WTC11 (cell line): ENCODE measurements around the gene ENPP7. TPM values are rescaled to one million over a fixed set of nuclear protein-coding genes. Genes with fewer than 3 reads are reported as not detected.
A peak's percentile ranks its signal among the peaks of the same experiment; 100 is the strongest.

Experiments
- ATAC-seq: fragments of 200-7000 bp; cut with Tn5 transposase; 2 replicates; pipeline ENCODE4 v1.10.0; 2021; ENCODE audit warnings: mild to moderate bottlenecking, moderate library complexity
- CTCF ChIA-PET: fragments of 300-600 bp; sonication (Branson Sonifier 250); formaldehyde crosslinking; loops from one replicate; lab custom pipeline; 2021; ENCODE audit warnings: antibody characterized with exemption; lab: Charles Lee
- POLR2A ChIA-PET: fragments of 350-600 bp; sonication (Branson Sonifier 250); formaldehyde crosslinking; loops from one replicate; lab custom pipeline; 2021; ENCODE audit warnings: antibody characterized with exemption; lab: Charles Lee
- DNase-seq: peaks from one replicate; pipeline ENCODE4 v3.0.0; 2021; ENCODE audit warnings: low spot score
- H3K27ac Mint-ChIP-seq: 2 replicates; pipeline ENCODE4 v1.8.0; 2021; ENCODE audit warnings: mixed read lengths
- H3K27me3 Mint-ChIP-seq: 2 replicates; pipeline ENCODE4 v1.8.0; 2021; ENCODE audit warnings: low read depth, mild to moderate bottlenecking, moderate library complexity, mixed read lengths
- H3K36me3 Mint-ChIP-seq: 2 replicates; pipeline ENCODE4 v1.8.0; 2021; ENCODE audit warnings: mixed read lengths
- H3K4me1 Mint-ChIP-seq: 2 replicates; pipeline ENCODE4 v1.8.0; 2022; ENCODE audit warnings: mixed read lengths
- H3K4me3 Mint-ChIP-seq: 2 replicates; pipeline ENCODE4 v1.8.0; 2021; ENCODE audit warnings: mild to moderate bottlenecking, moderate library complexity, mixed read lengths
- H3K9me3 Mint-ChIP-seq: 2 replicates; pipeline ENCODE4 v1.8.0; 2021; ENCODE audit warnings: mixed read lengths
- CREB1 ChIP-seq: sonication (generic); formaldehyde crosslinking; IDR thresholded peaks from 2 replicates; pipeline ENCODE4 v1.8.0; 2023; ENCODE audit warnings: mild to moderate bottlenecking, missing genetic modification reagents
- ELF4 ChIP-seq: sonication (generic); formaldehyde crosslinking; IDR thresholded peaks from 2 replicates; pipeline ENCODE4 v1.8.1; 2022; ENCODE audit warnings: low read depth, mild to moderate bottlenecking, moderate library complexity, missing genetic modification reagents
- JUN ChIP-seq: sonication (generic); formaldehyde crosslinking; IDR thresholded peaks from 2 replicates; pipeline ENCODE4 v1.8.0; 2023; ENCODE audit warnings: mild to moderate bottlenecking, missing genetic modification reagents
- KAT7 ChIP-seq: sonication (generic); formaldehyde crosslinking; IDR thresholded peaks from 2 replicates; pipeline ENCODE4 v1.8.1; 2023; ENCODE audit warnings: missing genetic modification reagents, mild to moderate bottlenecking, borderline replicate concordance
- NFYB ChIP-seq: sonication (generic); formaldehyde crosslinking; conservative IDR thresholded peaks from 2 replicates; pipeline ENCODE4 v1.8.0; 2022; ENCODE audit warnings: low read depth, missing genetic modification reagents
- TP53 ChIP-seq: sonication (generic); formaldehyde crosslinking; IDR thresholded peaks from 2 replicates; pipeline ENCODE4 v1.8.1; 2023; ENCODE audit warnings: mild to moderate bottlenecking, missing genetic modification reagents
- ZNF121 ChIP-seq: sonication (generic); formaldehyde crosslinking; IDR thresholded peaks from 2 replicates; pipeline ENCODE4 v1.8.0; 2023; ENCODE audit warnings: missing genetic modification reagents
- ZNF232 ChIP-seq: sonication (generic); formaldehyde crosslinking; IDR thresholded peaks from 2 replicates; pipeline ENCODE4 v1.8.0; 2022; ENCODE audit warnings: mild to moderate bottlenecking, missing genetic modification reagents
- ZNF263 ChIP-seq: sonication (generic); formaldehyde crosslinking; IDR thresholded peaks from 2 replicates; pipeline ENCODE4 v1.8.1; 2022; ENCODE audit warnings: low read depth, mild to moderate bottlenecking, moderate library complexity, missing genetic modification reagents
- total RNA-seq: library from RNA; stranded (reverse); gene quantifications from 3 replicates; pipeline ENCODE4 v1.2.3, GENCODE V29; 2021
- TF ChIP-seq, protein P1 (sequence below): sonication (generic); formaldehyde crosslinking; IDR thresholded peaks from 2 replicates; pipeline ENCODE4 v1.8.1; 2022; ENCODE audit warnings: mild to moderate bottlenecking, moderate library complexity, missing genetic modification reagents
- TF ChIP-seq, protein P2 (sequence below): sonication (generic); formaldehyde crosslinking; IDR thresholded peaks from 2 replicates; pipeline ENCODE4 v1.8.1; 2023; ENCODE audit warnings: mild to moderate bottlenecking, missing genetic modification reagents
- TF ChIP-seq, protein P3 (sequence below): sonication (generic); formaldehyde crosslinking; IDR thresholded peaks from 2 replicates; pipeline ENCODE4 v1.8.1; 2023; ENCODE audit warnings: mild to moderate bottlenecking, moderate library complexity, missing genetic modification reagents
- TF ChIP-seq, protein P4 (sequence below): sonication (generic); formaldehyde crosslinking; IDR thresholded peaks from 2 replicates; pipeline ENCODE4 v1.8.1; 2023; ENCODE audit warnings: mild to moderate bottlenecking, missing genetic modification reagents
- TF ChIP-seq, protein P5 (sequence below): sonication (generic); formaldehyde crosslinking; IDR thresholded peaks from 2 replicates; pipeline ENCODE4 v1.8.1; 2022; ENCODE audit warnings: low read depth, mild to moderate bottlenecking, moderate library complexity, missing genetic modification reagents, borderline replicate concordance
- TF ChIP-seq, protein P6 (sequence below): fragments of 250-450 bp; sonication (Bioruptor Pico); IDR thresholded peaks from 2 replicates; pipeline ENCODE4 v1.9.0; 2021; ENCODE audit warnings: mild to moderate bottlenecking, borderline replicate concordance
- TF ChIP-seq, protein P7 (sequence below): sonication (generic); formaldehyde crosslinking; IDR thresholded peaks from 2 replicates; pipeline ENCODE4 v1.8.0; 2022; ENCODE audit warnings: mild to moderate bottlenecking, missing genetic modification reagents
- TF ChIP-seq, protein P8 (sequence below): sonication (generic); formaldehyde crosslinking; IDR thresholded peaks from 2 replicates; pipeline ENCODE4 v1.8.0; 2023; ENCODE audit warnings: missing genetic modification reagents
- TF ChIP-seq, protein P9 (sequence below): sonication (generic); formaldehyde crosslinking; IDR thresholded peaks from 2 replicates; pipeline ENCODE4 v1.8.0; 2023; ENCODE audit warnings: mild to moderate bottlenecking, missing genetic modification reagents
- TF ChIP-seq, protein P10 (sequence below): sonication (generic); formaldehyde crosslinking; IDR thresholded peaks from 2 replicates; pipeline ENCODE4 v1.8.0; 2022; ENCODE audit warnings: mild to moderate bottlenecking, missing genetic modification reagents

Gene ENPP7
- total RNA-seq, 1 experiment from 2014 or later: not detected

DNA sequence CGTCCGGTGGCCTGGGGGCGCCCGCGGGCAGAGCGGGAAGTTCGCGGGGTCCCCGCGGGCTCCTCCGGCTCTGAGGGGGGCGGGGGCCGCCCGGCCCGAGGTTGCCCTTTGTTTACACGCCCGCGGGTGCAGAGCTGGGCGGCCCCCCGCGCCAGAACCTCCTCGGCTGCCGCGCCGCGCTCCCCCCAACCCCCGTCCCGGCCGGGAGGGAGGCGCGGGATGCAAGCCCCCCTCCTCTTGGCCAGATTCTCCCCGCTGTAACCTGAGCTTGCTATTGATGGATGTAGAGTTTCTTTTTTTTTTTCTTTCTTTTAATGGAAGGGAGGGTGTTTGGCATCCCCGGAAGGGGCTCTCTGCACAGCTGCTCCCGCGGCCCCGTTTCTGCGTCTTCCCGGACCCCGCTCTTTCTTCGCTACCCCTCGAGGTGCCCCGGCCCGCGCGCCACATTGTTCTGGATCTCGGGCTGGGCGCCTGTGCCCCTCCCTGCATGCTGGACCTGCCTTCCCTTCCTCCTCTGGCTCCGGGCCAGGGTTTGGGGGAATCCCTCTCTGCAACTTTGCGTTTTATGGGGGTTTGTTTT, 47.9 kb downstream of the ENPP7 start:
- Mint-ChIP-seq H3K4me3 (peak overlapping the region; percentile 91), H3K4me1 (peaks cover 54% of the 10 kb centered on the region), H3K36me3 (peaks cover 37% of the 10 kb centered on the region), H3K27me3 (peaks cover 12% of the 10 kb centered on the region), H3K27ac (peak overlapping the region; percentile 63), H3K9me3 (no peaks in the 10 kb centered on the region)
- ChIA-PET POLR2A (interaction anchor here (1.0 to 1.1 kb wide), 4 partner anchors 9 to 60 kb away, joined by 3 read pairs; partner anchors contain the start of gene CBX8), CTCF (interaction anchor here (0.6 to 6.9 kb wide), 15 partner anchors 9 to 714 kb away, joined by 3 to 83 read pairs (median 4); partner anchors contain the start of genes CBX4 and CBX8)
- peak; percentile 14 for ATAC-seq
- peak; percentile 64 for DNase-seq
- no peak for TF ChIP-seq NFYB (CRISPR knock-in tag)
- TF ChIP-seq, protein P1, sequence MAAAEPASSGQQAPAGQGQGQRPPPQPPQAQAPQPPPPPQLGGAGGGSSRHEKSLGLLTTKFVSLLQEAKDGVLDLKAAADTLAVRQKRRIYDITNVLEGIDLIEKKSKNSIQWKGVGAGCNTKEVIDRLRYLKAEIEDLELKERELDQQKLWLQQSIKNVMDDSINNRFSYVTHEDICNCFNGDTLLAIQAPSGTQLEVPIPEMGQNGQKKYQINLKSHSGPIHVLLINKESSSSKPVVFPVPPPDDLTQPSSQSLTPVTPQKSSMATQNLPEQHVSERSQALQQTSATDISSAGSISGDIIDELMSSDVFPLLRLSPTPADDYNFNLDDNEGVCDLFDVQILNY (CRISPR knock-in tag): 0 out of 2 replicates have a peak, but pooled peaks have one; percentile 33
- TF ChIP-seq, protein P2, sequence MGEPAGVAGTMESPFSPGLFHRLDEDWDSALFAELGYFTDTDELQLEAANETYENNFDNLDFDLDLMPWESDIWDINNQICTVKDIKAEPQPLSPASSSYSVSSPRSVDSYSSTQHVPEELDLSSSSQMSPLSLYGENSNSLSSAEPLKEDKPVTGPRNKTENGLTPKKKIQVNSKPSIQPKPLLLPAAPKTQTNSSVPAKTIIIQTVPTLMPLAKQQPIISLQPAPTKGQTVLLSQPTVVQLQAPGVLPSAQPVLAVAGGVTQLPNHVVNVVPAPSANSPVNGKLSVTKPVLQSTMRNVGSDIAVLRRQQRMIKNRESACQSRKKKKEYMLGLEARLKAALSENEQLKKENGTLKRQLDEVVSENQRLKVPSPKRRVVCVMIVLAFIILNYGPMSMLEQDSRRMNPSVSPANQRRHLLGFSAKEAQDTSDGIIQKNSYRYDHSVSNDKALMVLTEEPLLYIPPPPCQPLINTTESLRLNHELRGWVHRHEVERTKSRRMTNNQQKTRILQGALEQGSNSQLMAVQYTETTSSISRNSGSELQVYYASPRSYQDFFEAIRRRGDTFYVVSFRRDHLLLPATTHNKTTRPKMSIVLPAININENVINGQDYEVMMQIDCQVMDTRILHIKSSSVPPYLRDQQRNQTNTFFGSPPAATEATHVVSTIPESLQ (CRISPR knock-in tag): no peak
- TF ChIP-seq KAT7 (CRISPR knock-in tag): 0 out of 2 replicates have a peak, but pooled peaks have one; percentile 45
- TF ChIP-seq, protein P3, sequence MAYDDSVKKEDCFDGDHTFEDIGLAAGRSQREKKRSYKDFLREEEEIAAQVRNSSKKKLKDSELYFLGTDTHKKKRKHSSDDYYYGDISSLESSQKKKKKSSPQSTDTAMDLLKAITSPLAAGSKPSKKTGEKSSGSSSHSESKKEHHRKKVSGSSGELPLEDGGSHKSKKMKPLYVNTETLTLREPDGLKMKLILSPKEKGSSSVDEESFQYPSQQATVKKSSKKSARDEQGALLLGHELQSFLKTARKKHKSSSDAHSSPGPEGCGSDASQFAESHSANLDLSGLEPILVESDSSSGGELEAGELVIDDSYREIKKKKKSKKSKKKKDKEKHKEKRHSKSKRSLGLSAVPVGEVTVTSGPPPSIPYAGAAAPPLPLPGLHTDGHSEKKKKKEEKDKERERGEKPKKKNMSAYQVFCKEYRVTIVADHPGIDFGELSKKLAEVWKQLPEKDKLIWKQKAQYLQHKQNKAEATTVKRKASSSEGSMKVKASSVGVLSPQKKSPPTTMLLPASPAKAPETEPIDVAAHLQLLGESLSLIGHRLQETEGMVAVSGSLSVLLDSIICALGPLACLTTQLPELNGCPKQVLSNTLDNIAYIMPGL: no peak
- TF ChIP-seq ELF4 (CRISPR knock-in tag): no peak
- no peak for TF ChIP-seq CREB1 (CRISPR knock-in tag)
- TF ChIP-seq ZNF263 (CRISPR knock-in tag): peak; percentile 9; the same call in 1 of the 2 replicates
- no peak for TF ChIP-seq ZNF121
- TF ChIP-seq JUN (CRISPR knock-in tag): no peak
- TF ChIP-seq, protein P4, sequence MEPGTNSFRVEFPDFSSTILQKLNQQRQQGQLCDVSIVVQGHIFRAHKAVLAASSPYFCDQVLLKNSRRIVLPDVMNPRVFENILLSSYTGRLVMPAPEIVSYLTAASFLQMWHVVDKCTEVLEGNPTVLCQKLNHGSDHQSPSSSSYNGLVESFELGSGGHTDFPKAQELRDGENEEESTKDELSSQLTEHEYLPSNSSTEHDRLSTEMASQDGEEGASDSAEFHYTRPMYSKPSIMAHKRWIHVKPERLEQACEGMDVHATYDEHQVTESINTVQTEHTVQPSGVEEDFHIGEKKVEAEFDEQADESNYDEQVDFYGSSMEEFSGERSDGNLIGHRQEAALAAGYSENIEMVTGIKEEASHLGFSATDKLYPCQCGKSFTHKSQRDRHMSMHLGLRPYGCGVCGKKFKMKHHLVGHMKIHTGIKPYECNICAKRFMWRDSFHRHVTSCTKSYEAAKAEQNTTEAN (CRISPR knock-in tag): no peak
- TF ChIP-seq, protein P5, sequence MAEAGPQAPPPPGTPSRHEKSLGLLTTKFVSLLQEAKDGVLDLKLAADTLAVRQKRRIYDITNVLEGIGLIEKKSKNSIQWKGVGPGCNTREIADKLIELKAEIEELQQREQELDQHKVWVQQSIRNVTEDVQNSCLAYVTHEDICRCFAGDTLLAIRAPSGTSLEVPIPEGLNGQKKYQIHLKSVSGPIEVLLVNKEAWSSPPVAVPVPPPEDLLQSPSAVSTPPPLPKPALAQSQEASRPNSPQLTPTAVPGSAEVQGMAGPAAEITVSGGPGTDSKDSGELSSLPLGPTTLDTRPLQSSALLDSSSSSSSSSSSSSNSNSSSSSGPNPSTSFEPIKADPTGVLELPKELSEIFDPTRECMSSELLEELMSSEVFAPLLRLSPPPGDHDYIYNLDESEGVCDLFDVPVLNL (CRISPR knock-in tag): no peak
- TF ChIP-seq ZNF232: no peak
- no peak for TF ChIP-seq TP53 (CRISPR knock-in tag)
- TF ChIP-seq, protein P6, sequence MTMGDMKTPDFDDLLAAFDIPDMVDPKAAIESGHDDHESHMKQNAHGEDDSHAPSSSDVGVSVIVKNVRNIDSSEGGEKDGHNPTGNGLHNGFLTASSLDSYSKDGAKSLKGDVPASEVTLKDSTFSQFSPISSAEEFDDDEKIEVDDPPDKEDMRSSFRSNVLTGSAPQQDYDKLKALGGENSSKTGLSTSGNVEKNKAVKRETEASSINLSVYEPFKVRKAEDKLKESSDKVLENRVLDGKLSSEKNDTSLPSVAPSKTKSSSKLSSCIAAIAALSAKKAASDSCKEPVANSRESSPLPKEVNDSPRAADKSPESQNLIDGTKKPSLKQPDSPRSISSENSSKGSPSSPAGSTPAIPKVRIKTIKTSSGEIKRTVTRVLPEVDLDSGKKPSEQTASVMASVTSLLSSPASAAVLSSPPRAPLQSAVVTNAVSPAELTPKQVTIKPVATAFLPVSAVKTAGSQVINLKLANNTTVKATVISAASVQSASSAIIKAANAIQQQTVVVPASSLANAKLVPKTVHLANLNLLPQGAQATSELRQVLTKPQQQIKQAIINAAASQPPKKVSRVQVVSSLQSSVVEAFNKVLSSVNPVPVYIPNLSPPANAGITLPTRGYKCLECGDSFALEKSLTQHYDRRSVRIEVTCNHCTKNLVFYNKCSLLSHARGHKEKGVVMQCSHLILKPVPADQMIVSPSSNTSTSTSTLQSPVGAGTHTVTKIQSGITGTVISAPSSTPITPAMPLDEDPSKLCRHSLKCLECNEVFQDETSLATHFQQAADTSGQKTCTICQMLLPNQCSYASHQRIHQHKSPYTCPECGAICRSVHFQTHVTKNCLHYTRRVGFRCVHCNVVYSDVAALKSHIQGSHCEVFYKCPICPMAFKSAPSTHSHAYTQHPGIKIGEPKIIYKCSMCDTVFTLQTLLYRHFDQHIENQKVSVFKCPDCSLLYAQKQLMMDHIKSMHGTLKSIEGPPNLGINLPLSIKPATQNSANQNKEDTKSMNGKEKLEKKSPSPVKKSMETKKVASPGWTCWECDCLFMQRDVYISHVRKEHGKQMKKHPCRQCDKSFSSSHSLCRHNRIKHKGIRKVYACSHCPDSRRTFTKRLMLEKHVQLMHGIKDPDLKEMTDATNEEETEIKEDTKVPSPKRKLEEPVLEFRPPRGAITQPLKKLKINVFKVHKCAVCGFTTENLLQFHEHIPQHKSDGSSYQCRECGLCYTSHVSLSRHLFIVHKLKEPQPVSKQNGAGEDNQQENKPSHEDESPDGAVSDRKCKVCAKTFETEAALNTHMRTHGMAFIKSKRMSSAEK (CRISPR knock-in tag): no peak
- TF ChIP-seq, protein P7, sequence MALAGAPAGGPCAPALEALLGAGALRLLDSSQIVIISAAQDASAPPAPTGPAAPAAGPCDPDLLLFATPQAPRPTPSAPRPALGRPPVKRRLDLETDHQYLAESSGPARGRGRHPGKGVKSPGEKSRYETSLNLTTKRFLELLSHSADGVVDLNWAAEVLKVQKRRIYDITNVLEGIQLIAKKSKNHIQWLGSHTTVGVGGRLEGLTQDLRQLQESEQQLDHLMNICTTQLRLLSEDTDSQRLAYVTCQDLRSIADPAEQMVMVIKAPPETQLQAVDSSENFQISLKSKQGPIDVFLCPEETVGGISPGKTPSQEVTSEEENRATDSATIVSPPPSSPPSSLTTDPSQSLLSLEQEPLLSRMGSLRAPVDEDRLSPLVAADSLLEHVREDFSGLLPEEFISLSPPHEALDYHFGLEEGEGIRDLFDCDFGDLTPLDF (CRISPR knock-in tag): no peak
- TF ChIP-seq, protein P8, sequence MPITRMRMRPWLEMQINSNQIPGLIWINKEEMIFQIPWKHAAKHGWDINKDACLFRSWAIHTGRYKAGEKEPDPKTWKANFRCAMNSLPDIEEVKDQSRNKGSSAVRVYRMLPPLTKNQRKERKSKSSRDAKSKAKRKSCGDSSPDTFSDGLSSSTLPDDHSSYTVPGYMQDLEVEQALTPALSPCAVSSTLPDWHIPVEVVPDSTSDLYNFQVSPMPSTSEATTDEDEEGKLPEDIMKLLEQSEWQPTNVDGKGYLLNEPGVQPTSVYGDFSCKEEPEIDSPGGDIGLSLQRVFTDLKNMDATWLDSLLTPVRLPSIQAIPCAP (CRISPR knock-in tag): no peak
- TF ChIP-seq, protein P9, sequence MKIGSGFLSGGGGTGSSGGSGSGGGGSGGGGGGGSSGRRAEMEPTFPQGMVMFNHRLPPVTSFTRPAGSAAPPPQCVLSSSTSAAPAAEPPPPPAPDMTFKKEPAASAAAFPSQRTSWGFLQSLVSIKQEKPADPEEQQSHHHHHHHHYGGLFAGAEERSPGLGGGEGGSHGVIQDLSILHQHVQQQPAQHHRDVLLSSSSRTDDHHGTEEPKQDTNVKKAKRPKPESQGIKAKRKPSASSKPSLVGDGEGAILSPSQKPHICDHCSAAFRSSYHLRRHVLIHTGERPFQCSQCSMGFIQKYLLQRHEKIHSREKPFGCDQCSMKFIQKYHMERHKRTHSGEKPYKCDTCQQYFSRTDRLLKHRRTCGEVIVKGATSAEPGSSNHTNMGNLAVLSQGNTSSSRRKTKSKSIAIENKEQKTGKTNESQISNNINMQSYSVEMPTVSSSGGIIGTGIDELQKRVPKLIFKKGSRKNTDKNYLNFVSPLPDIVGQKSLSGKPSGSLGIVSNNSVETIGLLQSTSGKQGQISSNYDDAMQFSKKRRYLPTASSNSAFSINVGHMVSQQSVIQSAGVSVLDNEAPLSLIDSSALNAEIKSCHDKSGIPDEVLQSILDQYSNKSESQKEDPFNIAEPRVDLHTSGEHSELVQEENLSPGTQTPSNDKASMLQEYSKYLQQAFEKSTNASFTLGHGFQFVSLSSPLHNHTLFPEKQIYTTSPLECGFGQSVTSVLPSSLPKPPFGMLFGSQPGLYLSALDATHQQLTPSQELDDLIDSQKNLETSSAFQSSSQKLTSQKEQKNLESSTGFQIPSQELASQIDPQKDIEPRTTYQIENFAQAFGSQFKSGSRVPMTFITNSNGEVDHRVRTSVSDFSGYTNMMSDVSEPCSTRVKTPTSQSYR: no peak
- TF ChIP-seq, protein P10, sequence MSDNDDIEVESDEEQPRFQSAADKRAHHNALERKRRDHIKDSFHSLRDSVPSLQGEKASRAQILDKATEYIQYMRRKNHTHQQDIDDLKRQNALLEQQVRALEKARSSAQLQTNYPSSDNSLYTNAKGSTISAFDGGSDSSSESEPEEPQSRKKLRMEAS: no peak
